H9 (cell line): Measurements from ENCODE around the gene GM2A. TPM values are rescaled to one million over a fixed set of nuclear protein-coding genes. Genes with fewer than 3 reads are reported as not detected.
"Not testable (repeated sequence)": the region's sequence is repeated elsewhere in the genome, so short reads cannot be mapped to it uniquely, and the experiment has no call there.

Source experiments
- DNase-seq: peaks from one replicate; pipeline ENCODE4 v3.0.0-alpha.2; 2017
- H2AFZ ChIP-seq: one replicate; pipeline ENCODE4 v1.6.1; 2013; ENCODE audit warnings: mild to moderate bottlenecking, low read length, control low read depth, moderate library complexity
- H2AK5ac ChIP-seq: 2 replicates; pipeline ENCODE4 v1.6.1; 2013; ENCODE audit warnings: low read length, control low read depth, mixed read lengths; ENCODE audit not compliant: insufficient read length
- H2BK120ac ChIP-seq: one replicate; pipeline ENCODE4 v1.6.1; 2013; ENCODE audit warnings: low read depth, mild to moderate bottlenecking, low read length, control low read depth, inconsistent platforms; ENCODE audit not compliant: poor library complexity, severe bottlenecking
- H2BK12ac ChIP-seq: 2 replicates; pipeline ENCODE4 v1.6.1; 2013; ENCODE audit warnings: low read length, control low read depth, mixed read lengths, low read depth; ENCODE audit not compliant: insufficient read length
- H2BK15ac ChIP-seq: 2 replicates; pipeline ENCODE4 v1.6.1; 2013; ENCODE audit warnings: low read depth, low read length, control low read depth
- H2BK20ac ChIP-seq: one replicate; pipeline ENCODE4 v1.6.1; 2013; ENCODE audit warnings: low read depth, mild to moderate bottlenecking, low read length, control low read depth, inconsistent platforms; ENCODE audit not compliant: poor library complexity, severe bottlenecking
- H2BK5ac ChIP-seq: 2 replicates; pipeline ENCODE4 v1.6.1; 2013; ENCODE audit warnings: low read length, control low read depth, mixed read lengths; ENCODE audit not compliant: insufficient read length
- H3K14ac ChIP-seq: 2 replicates; pipeline ENCODE4 v1.6.1; 2013; ENCODE audit warnings: low read length, control low read depth; ENCODE audit not compliant: insufficient read depth
- H3K18ac ChIP-seq: 2 replicates; pipeline ENCODE4 v1.6.1; 2013; ENCODE audit warnings: low read depth, mild to moderate bottlenecking, mixed read lengths, low read length, control low read depth; ENCODE audit not compliant: insufficient read length
- H3K23ac ChIP-seq: 2 replicates; pipeline ENCODE4 v1.6.1; 2013; ENCODE audit warnings: low read length, control low read depth, mixed read lengths, low read depth; ENCODE audit not compliant: insufficient read length
- H3K23me2 ChIP-seq: 2 replicates; pipeline ENCODE4 v1.6.1; 2013; ENCODE audit warnings: low read depth, mild to moderate bottlenecking, mixed read lengths, low read length, control low read depth; ENCODE audit not compliant: insufficient read length, poor library complexity, severe bottlenecking
- H3K27ac ChIP-seq: 2 replicates; pipeline ENCODE4 v1.5.1; 2013; ENCODE audit warnings: low read length, control low read depth, mixed read lengths, low read depth; ENCODE audit not compliant: insufficient read length
- H3K27me3 ChIP-seq: 2 replicates; pipeline ENCODE4 v1.6.1; 2013; ENCODE audit warnings: low read length, control low read depth, inconsistent platforms; ENCODE audit not compliant: insufficient read depth
- H3K4ac ChIP-seq: 2 replicates; pipeline ENCODE4 v1.6.1; 2013; ENCODE audit warnings: low read depth, mild to moderate bottlenecking, control low read depth, inconsistent platforms, low read length, moderate library complexity
- H3K4me1 ChIP-seq: 2 replicates; pipeline ENCODE4 v1.6.1; 2013; ENCODE audit warnings: low read length, control low read depth, inconsistent platforms; ENCODE audit not compliant: insufficient read depth
- H3K4me2 ChIP-seq: 2 replicates; pipeline ENCODE4 v1.6.1; 2013; ENCODE audit warnings: low read length, control low read depth, mixed read lengths; ENCODE audit not compliant: insufficient read length, insufficient read depth
- H3K56ac ChIP-seq: 2 replicates; pipeline ENCODE4 v1.6.1; 2013; ENCODE audit warnings: low read depth, mild to moderate bottlenecking, mixed read lengths, low read length, control low read depth; ENCODE audit not compliant: insufficient read length
- H3K79me1 ChIP-seq: 2 replicates; pipeline ENCODE4 v1.6.1; 2013; ENCODE audit warnings: low read depth, mild to moderate bottlenecking, moderate library complexity, low read length, control low read depth, inconsistent platforms; ENCODE audit not compliant: insufficient read depth, poor library complexity, severe bottlenecking
- H3K79me2 ChIP-seq: 2 replicates; pipeline ENCODE4 v1.6.1; 2013; ENCODE audit warnings: low read length, control low read depth, inconsistent platforms; ENCODE audit not compliant: insufficient read depth
- H3K9ac ChIP-seq: 2 replicates; pipeline ENCODE4 v1.6.1; 2013; ENCODE audit warnings: low read length, control low read depth, mixed read lengths; ENCODE audit not compliant: insufficient read length; ENCODE audit errors: extremely low read depth
- H3K9me3 ChIP-seq: one replicate; pipeline ENCODE4 v1.6.1; 2013; ENCODE audit warnings: low read depth, low read length, inconsistent platforms; ENCODE audit not compliant: control insufficient read depth
- H3T11ph ChIP-seq: one replicate; pipeline ENCODE4 v1.6.1; 2013; ENCODE audit warnings: mild to moderate bottlenecking, low read length, control low read depth, inconsistent platforms
- H4K20me1 ChIP-seq: one replicate; pipeline ENCODE4 v1.6.1; 2013; ENCODE audit not compliant: control insufficient read depth, insufficient read length, insufficient read depth
- H4K5ac ChIP-seq: 2 replicates; pipeline ENCODE4 v1.6.1; 2013; ENCODE audit warnings: low read depth, mild to moderate bottlenecking, mixed read lengths, low read length, control low read depth; ENCODE audit not compliant: insufficient read length
- H4K8ac ChIP-seq: replicated peaks from 2 replicates; pipeline ENCODE4 v1.6.1; 2013; ENCODE audit warnings: low read length, control low read depth, mixed read lengths, low read depth; ENCODE audit not compliant: insufficient read length
- H4K91ac ChIP-seq: 2 replicates; pipeline ENCODE4 v1.6.1; 2013; ENCODE audit warnings: low read depth, mild to moderate bottlenecking, moderate library complexity, mixed read lengths, low read length, control low read depth; ENCODE audit not compliant: insufficient read length
- H3K27ac Mint-ChIP-seq, 3 experiments: 2 replicates in 2 of 3; 3 replicates in 1 of 3; pipeline ENCODE4 v1.8.0; 2020 to 2021; ENCODE audit warnings: mixed read lengths in 3 of 3, mild to moderate bottlenecking in 1 of 3, moderate library complexity in 1 of 3
- H3K27me3 Mint-ChIP-seq: 2 replicates; pipeline ENCODE4 v1.8.0; 2021; ENCODE audit warnings: low read depth, mild to moderate bottlenecking, moderate library complexity, mixed read lengths
- H3K36me3 Mint-ChIP-seq, 3 experiments: 2 replicates in 2 of 3; 3 replicates in 1 of 3; pipeline ENCODE4 v1.8.0; 2020 to 2021; ENCODE audit warnings: low read depth in 3 of 3, mixed read lengths in 3 of 3; ENCODE audit not compliant: insufficient read depth in 1 of 3
- H3K4me1 Mint-ChIP-seq, 2 experiments: 2 replicates each; pipeline ENCODE4 v1.8.0; 2020; ENCODE audit warnings: mixed read lengths in 2 of 2
- H3K4me3 Mint-ChIP-seq, 2 experiments: 2 replicates in 1 of 2; 3 replicates in 1 of 2; pipeline ENCODE4 v1.8.0; 2020 to 2021; ENCODE audit warnings: mild to moderate bottlenecking in 2 of 2, mixed read lengths in 2 of 2, moderate library complexity in 1 of 2
- H3K9me3 Mint-ChIP-seq, 2 experiments: 2 replicates in 1 of 2; 3 replicates in 1 of 2; pipeline ENCODE4 v1.8.0; 2020; ENCODE audit warnings: mild to moderate bottlenecking in 2 of 2, mixed read lengths in 2 of 2, moderate library complexity in 1 of 2
- WGBS: extraction: QIAGEN DNeasy Blood & Tissue Kit; methylation state at CpG from one replicate; pipeline ENCODE4 v1.1.7; 2013; ENCODE audit warnings: missing lambda C conversion rate, low lambda C conversion rate, mixed read lengths; ENCODE audit not compliant: insufficient read length; ENCODE audit errors: extremely low coverage; 5-methylcytosine and 5-hydroxymethylcytosine counted together
- total RNA-seq: library from RNA; stranded (reverse); gene quantifications from 2 replicates; pipeline ENCODE4 v1.2.1, GENCODE V29; 2021
- TF ChIP-seq, protein P1 (sequence below): fragments of 200-600 bp; sonication (generic); conservative IDR thresholded peaks from 3 replicates; pipeline ENCODE4 v1.8.0; 2021; ENCODE audit warnings: antibody characterized with exemption, mild to moderate bottlenecking

GM2A gene
- total RNA-seq, 1 experiment from 2014 or later: 27.8 TPM

- Histone ChIP-seq H3K4me2 (no peak overlapping the region), H3K23ac (no peak overlapping the region)
Measured at GRCh38 chr5:151254556-151254955, 1.6 kb downstream of the GM2A start.

GRCh38 chr5:151254990-151255389 is 2.0 kb downstream of the GM2A start:
- H3K9me3 ChIP-seq, DNase-seq, H2BK5ac ChIP-seq, H3K4ac ChIP-seq, H3K56ac ChIP-seq, H3K9me3 Mint-ChIP-seq, H3K27me3 ChIP-seq, H3K23ac ChIP-seq, H3K79me1 ChIP-seq, H3K4me3 Mint-ChIP-seq, H3K4me1 ChIP-seq, H3T11ph ChIP-seq, H3K27me3 Mint-ChIP-seq, H3K9ac ChIP-seq, H2BK120ac ChIP-seq, H2AFZ ChIP-seq, H3K14ac ChIP-seq, H3K18ac ChIP-seq, H2BK20ac ChIP-seq, H4K20me1 ChIP-seq, H3K4me2 ChIP-seq, H3K36me3 Mint-ChIP-seq, H4K8ac ChIP-seq, H2BK12ac ChIP-seq, H4K91ac ChIP-seq, H2AK5ac ChIP-seq, H3K27ac Mint-ChIP-seq, H4K5ac ChIP-seq, H3K79me2 ChIP-seq, H3K27ac ChIP-seq, H3K23me2 ChIP-seq, H2BK15ac ChIP-seq: not testable (repeated sequence)
- no CpG with 5 or more reads among the region's 5 CpGs for WGBS
- H3K4me1 Mint-ChIP-seq: peaks cover 39 to 43% of the 10 kb centered on the region in 2 experiments

More at GRCh38 chr5:151254556-151254955, 1.6 kb downstream of the GM2A start:
- H2BK15ac ChIP-seq: no peak overlapping the region
- H3K27me3 Mint-ChIP-seq: no peaks in the 10 kb centered on the region
- H3K4ac ChIP-seq: no peak overlapping the region
- no peak overlapping the region for H3K14ac ChIP-seq
- H2BK120ac ChIP-seq: no peak overlapping the region
- no peak overlapping the region for H2AK5ac ChIP-seq
- H3K18ac ChIP-seq: no peak overlapping the region
- no peak overlapping the region for H2BK12ac ChIP-seq
- H3K9me3 ChIP-seq: no peaks in the 10 kb centered on the region
- H3K9ac ChIP-seq: no peak overlapping the region
- H4K8ac ChIP-seq: no peak overlapping the region
- no peaks in the 10 kb centered on the region for H3K79me1 ChIP-seq
- H2AFZ ChIP-seq: no peak overlapping the region
- no peaks in the 10 kb centered on the region for H4K20me1 ChIP-seq
- peaks cover 3% of the 10 kb centered on the region; the same call in 1 of the 2 replicates for H3K4me1 ChIP-seq
- TF ChIP-seq, protein P1, sequence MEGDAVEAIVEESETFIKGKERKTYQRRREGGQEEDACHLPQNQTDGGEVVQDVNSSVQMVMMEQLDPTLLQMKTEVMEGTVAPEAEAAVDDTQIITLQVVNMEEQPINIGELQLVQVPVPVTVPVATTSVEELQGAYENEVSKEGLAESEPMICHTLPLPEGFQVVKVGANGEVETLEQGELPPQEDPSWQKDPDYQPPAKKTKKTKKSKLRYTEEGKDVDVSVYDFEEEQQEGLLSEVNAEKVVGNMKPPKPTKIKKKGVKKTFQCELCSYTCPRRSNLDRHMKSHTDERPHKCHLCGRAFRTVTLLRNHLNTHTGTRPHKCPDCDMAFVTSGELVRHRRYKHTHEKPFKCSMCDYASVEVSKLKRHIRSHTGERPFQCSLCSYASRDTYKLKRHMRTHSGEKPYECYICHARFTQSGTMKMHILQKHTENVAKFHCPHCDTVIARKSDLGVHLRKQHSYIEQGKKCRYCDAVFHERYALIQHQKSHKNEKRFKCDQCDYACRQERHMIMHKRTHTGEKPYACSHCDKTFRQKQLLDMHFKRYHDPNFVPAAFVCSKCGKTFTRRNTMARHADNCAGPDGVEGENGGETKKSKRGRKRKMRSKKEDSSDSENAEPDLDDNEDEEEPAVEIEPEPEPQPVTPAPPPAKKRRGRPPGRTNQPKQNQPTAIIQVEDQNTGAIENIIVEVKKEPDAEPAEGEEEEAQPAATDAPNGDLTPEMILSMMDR: no peak
- no peaks in the 10 kb centered on the region for H3K27me3 ChIP-seq
- H3K4me1 Mint-ChIP-seq: peaks cover 39 to 43% of the 10 kb centered on the region in 2 experiments
- H3K79me2 ChIP-seq: no peaks in the 10 kb centered on the region; the same call in 1 of the 2 replicates
- peaks cover 9% of the 10 kb centered on the region for H3K23me2 ChIP-seq
- DNase-seq: no peak
- H3T11ph ChIP-seq: no peak overlapping the region
- H2BK20ac ChIP-seq: no peak overlapping the region
- H3K27ac ChIP-seq: no peak overlapping the region
- H3K27ac Mint-ChIP-seq: no peak overlapping the region
- no CpG with 5 or more reads among the region's 1 CpG for WGBS
- H3K36me3 Mint-ChIP-seq: no peaks in the 10 kb centered on the region; a peak in 1 of 7 replicates
- H3K4me3 Mint-ChIP-seq: no peak overlapping the region
- H3K56ac ChIP-seq: no peak overlapping the region
- H4K91ac ChIP-seq: no peak overlapping the region
- no peak overlapping the region for H2BK5ac ChIP-seq
- H3K9me3 Mint-ChIP-seq: no peaks in the 10 kb centered on the region
- H4K5ac ChIP-seq: no peak overlapping the region
